Midbrain (tissue), 1 donor: Measurements from ENCODE around the gene SOX21.

Experiments used
- DNase-seq: peaks from one replicate; lab custom pipeline; 2025; lab: John Stamatoyannopoulos, UW

The SOX21 gene

GRCh38 chr13:94709001-94709834 lies 3.1 kb downstream of the SOX21 start:
- peak; percentile 11 for DNase-seq

- DNase-seq = peak; percentile 46
Observed at GRCh38 chr13:94708031-94708859, 4.1 kb downstream of the SOX21 start.

- DNase-seq = peak; percentile 34
Observed at GRCh38 chr13:94707400-94708021, 4.8 kb downstream of the SOX21 start.

- DNase-seq = peak; percentile 84
Observed at GRCh38 chr13:94706843-94707399, 5.4 kb downstream of the SOX21 start.

GRCh38 chr13:94706101-94706842 lies 6.1 kb downstream of the SOX21 start:
- DNase-seq = no peak

GRCh38 chr13:94705081-94706030 lies 7.0 kb downstream of the SOX21 start:
- no peak for DNase-seq

GRCh38 chr13:94704377-94705080 lies 7.8 kb downstream of the SOX21 start:
- DNase-seq = no peak

GRCh38 chr13:94703721-94704314 lies 8.5 kb downstream of the SOX21 start:
- no peak for DNase-seq

GRCh38 chr13:94703271-94703670 lies 9.1 kb downstream of the SOX21 start:
- DNase-seq = no peak

- DNase-seq = no peak
Observed at GRCh38 chr13:94702181-94703041, 9.9 kb downstream of the SOX21 start.

GRCh38 chr13:94701313-94702180 lies 10.8 kb downstream of the SOX21 start:
- no peak for DNase-seq

- no peak for DNase-seq
Observed at GRCh38 chr13:94700536-94700935, 11.8 kb downstream of the SOX21 start.

- DNase-seq = no peak
Observed at GRCh38 chr13:94700051-94700535, 12.3 kb downstream of the SOX21 start.

- no peak for DNase-seq
Observed at GRCh38 chr13:94696171-94696570, 16.2 kb downstream of the SOX21 start.

GRCh38 chr13:94692030-94692429 lies 20.3 kb downstream of the SOX21 start:
- no peak for DNase-seq

- no peak for DNase-seq
Observed at GRCh38 chr13:94683409-94683808, 28.9 kb downstream of the SOX21 start.

GRCh38 chr13:94682229-94682628 lies 30.1 kb downstream of the SOX21 start:
- no peak for DNase-seq
